Stromal cell of bone marrow (primary cell): ENCODE measurements around the gene TBC1D8.

Experiments used
- DNase-seq: peaks from one replicate; pipeline ENCODE4 v3.0.0-alpha.2; 2012; ENCODE audit warnings: low read depth

TBC1D8 gene

DNA sequence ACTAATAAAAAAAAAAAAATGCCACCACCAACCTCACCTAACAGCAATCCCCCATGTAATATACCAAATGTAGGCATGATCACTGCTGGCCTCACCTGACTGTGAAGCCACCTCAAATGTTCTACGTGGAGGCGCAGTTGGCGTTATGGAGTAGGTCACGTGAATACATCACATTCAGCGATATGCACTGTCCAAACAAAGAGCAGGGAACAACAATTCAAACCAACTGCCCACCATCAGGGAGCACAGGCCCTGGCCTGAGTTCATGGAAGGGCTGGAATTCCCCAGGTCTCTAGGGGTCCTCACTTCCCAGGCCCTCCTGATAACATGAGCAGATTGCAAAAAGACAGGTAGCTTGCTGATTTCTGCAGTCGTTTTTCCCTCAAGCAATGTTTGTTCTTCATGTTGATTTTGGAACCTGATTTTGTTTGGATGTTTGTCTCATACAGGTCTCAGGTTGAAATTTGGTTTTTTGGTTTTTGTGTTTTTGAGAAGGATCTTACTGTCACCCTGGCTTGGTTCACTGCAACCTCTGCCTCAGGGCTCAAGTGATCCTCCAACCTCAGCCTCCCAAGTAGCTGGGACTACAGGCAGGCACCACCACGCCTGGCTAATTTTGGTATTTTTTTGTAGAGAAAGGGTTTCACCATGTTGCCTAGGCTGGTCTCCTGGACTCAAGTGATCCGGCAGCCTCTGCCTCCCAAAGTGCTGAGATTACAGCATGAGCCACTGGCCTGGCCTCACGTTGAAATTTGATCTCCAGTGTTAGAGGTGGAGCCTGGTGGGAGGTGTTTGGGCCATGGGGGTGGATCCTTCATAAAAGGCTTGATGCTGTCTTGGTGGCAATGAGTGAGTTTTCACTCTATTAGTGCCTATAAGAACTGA is 15.5 kb downstream of the TBC1D8 start:
- no peak for DNase-seq

DNA sequence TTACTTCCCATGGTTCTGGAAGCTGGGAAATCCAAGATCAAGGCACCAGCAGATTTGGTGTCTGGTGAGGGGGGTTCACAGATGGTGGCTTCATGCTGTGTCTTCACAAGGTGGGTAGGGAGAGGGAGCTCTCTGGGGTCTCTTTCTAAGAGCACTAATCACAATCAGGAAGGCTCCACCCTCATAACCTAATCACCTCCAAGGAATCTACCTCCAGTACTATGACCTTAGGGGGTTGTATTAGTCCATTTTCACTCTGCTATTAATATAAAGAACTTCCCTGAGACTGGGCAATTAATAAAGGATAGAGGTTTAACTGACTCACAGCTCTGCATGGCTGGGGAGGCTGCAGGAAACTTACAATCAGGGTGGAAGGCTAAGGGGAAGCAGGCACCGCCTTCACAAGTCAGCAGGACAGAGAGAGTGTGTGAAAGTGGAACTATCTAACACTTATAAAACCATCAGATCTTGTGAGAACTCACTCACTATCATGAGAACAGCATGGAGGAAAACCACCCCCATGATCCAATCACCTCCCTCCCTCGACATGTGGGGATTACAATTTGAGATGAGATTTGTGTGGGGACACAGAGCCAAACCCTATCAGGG is 17.6 kb downstream of the TBC1D8 start:
- DNase-seq, result no peak

DNA sequence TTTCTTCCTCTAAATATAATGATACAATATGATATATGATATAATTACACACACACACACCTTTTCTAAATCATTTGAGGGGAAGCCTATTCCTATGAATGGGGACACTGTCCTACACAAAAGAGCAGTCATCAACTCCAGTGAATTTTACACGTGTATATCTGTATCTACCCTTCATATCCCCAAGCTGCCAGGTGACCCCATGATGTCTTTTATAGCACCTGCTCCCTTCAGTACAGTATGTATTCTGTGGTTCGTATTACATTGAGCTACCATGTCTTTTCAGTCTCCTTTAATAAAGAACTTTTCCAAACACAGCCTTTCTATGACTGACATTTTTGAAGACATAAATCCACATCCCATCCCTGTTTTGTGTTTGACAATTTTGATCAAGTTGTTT is 19.0 kb downstream of the TBC1D8 start:
- DNase-seq, result no peak

DNA sequence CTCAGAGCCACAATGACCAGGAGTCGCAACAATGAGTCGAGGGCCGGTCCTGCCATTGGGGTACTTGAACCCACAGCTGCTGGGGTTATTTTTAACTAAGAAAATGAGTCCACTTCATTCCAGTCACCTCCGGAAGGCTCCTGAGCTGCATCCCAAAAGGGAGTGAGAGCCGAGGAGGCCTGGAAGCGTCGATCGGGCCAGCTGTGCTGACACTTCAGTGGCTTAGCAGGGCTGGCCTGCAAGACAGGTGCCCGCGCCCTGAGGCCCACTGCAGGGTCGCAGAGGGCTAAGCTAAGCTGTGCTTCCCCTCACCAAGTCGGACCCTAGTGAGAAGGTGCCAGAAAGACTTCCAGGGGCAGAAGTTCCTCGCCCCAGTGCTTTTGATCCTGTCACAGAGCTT is 21.1 kb downstream of the TBC1D8 start:
- DNase-seq, result no peak

DNA sequence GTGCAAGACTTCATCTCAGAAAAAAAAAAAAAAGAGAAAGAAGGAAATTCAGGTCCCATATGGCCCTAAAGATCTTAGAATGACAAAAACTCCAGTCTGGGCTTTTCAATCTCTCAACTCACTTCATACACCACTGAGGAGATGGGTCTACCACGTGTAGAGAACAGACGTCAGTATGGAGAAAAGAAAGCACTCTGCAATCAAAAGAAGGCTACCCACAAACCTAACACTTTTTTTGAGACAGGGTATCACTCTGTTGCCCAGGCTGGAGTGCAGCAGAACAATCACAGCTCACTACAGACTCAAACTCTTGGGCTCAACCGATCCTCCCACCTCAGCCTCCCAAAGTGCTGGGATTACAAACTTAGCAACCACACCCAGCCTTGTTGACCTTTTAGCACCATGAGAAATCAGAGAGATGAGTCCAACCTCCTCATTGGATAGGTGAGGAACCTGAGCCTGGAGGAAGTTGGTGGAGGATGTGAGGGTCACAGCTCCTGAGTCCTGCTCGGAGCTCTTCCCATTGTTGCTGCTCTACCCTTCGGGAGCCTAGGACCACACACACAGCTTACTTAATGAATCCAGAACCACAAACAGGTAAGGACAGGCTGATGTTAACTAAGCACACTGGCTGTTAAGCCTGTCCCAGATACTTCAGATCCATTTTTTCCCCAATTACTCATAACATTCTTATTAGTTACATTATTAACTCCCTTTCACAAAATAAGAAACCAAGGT is 23.7 kb downstream of the TBC1D8 start:
- no peak for DNase-seq

DNA sequence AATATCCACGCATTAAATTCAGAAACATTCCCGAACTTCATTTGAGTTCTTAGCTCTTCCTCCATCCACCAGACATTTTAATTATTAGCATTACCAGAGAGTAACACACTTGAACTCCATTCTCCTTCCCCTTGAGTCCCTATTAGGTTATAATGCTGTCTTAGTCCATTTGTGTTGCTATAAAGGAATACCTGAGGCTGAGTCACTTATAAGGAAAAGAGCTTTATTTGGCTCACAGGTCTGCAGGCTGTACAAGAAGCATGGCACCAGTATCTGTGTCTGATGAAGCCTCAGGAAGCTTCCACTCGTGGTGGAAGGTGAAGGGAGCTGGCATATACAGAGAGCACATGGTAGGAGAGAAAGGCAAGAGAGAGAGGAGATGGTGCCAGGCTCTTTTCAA is 25.4 kb downstream of the TBC1D8 start:
- DNase-seq, result no peak

DNA sequence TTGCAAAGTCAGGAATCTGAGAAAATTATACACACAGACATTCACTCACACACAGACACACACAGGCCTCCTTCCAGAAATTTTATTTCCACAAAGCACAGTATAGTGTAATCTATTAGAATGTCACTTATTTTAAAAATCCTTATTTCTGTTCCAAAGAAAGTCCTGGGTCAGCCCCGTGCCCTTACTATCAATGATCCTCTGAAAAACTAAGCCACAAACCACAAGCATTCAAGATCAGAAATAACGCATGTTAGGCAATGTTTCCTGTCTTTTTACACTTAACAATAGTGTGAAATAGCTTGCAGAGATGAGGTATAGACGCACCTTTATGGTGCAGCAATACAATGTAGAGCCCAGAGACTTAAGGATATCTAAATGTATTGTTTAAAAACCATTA is 25.8 kb downstream of the TBC1D8 start:
- DNase-seq, result no peak

DNA sequence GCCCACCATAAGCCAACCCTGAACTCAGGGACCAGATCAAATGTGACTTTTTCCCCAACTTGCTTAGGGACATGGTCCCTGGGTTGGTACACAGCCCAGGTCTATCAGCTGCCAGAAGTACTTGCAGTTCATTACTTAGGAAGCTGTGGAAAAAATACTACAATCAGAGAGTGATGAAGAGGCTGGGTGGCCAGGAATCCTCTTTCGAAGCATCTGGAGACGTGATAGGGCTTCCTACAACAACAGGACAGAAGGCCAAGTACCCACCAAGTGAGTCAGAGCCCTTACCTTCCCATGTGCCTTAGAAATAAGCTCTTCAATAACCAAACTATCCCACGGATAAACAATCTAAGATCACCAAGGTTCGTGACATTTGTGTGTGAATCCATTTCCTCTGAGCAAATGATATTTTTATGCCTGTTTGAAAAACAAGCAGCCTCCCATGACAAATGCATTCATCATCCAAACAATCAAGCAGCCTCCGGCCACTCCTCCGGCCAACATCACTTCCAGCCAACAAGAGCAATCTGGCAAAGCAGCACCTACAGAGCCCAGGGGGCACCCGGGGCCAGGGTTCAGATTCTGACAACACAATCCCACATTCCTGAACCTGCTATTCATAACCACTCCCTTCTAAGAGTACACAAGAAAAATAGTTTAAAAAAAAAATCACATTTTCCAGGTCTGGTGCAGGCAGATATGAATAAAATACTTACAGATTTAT is 26.4 kb downstream of the TBC1D8 start:
- DNase-seq, result peak; percentile 63

DNA sequence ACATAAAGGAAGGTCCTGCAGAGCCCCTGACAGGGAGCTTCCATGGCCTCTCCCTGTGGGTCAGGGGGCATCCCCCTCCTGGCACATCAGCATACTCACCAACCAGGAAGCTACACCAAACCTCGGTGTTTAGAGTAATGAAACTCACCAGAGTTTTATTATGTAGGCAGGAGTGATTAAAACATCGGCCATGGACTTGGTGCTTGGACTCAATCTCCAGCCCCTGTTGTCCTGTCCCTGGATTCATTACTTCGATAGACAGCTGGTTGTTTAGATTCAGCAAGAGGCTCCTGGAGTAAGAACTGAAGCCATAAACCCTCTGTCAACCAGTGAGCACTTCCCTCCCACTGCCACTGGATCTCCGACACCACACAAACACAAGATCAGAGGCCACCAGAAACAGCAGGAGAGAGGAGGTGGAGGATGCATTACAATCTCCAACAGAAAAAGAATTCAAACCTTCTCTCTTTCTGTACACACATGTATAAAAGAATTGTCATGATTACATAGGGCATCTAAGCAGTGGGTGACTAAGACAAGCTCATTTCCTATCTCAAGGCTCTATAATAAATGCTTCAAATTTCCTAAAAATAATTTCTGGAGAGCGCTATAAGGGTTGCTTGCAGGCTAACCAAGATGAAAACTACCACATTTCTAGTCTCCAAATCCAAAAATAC is 27.2 kb downstream of the TBC1D8 start:
- no peak for DNase-seq

DNA sequence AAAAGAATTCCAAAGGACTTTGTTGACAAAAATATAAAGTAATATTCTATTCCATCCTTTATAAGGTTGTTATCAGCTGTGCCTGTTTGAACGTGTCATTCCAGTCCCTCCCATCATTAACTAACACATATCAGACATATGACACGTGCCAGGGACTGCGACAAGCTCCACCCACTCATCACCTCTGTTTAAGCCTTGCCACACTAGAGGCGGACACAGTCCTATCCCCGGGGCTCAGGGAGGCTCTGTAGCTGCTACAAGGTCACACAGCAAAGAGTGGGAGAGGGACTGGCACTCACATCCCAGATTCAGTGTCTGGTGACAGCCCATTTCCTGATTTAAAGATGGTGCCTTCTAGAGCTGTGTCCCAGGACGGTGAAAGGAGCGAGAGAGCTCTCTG is 30.0 kb downstream of the TBC1D8 start:
- DNase-seq, result no peak

DNA sequence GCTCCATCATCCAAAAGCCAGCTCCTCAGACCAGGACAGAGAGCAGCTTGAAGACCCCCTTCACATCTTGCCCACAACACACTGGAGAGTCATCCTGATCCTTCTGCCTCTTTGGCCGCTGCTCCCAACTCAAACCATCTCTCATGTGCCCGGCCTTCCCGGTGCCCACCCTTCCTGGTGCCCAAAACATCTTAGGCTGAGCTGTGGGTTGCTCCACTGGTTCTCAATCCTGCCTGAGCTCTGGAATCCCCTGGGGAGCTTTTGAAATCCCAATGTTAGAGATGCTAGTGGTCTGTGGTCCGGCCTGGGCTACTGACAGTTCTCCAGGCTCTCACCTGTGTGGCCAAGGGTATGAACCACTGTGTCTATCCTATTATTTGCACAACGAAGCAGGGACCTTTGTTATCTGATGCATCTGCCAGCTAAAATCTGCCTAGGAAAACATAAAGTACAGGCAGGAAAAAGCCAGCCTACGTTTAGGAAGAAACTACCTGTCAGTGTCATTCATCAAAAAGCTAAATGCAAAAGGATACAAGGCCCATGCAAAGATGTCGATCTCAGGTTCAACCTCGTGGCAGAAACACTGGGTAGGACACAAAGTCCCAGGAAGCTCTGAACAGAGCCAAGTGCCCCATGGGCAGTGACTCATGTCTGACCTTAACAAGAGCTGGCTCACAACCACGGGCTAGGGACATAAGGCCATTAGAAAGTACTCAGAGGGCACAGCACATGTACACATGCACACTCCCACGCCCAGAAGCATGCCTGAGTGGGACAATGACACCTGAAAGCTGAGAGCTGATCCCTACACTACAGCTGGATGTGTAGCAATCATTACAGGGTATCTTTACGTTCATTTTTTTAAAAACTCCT is 30.8 kb downstream of the TBC1D8 start:
- DNase-seq, result peak; percentile 33

DNA sequence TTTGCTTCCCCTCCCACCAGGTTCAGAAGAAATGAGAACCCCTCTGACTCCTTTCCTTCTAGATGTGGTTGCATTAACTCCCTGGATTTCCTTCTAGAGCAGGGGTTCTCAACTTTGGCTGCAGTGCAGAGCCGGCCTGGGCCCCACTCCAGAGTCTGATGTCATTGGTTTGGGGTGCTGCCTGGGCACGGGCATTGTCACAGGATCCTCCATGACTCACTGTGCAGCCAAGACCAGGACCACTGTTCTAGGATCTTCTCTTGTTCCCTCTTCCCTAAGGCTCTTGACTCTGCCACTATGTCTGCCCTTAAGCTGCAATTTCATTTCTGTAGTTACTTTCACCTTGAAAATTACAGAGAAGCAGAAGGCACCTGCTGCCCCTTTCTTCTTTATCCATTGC is 31.8 kb downstream of the TBC1D8 start:
- DNase-seq, result peak; percentile 47

DNA sequence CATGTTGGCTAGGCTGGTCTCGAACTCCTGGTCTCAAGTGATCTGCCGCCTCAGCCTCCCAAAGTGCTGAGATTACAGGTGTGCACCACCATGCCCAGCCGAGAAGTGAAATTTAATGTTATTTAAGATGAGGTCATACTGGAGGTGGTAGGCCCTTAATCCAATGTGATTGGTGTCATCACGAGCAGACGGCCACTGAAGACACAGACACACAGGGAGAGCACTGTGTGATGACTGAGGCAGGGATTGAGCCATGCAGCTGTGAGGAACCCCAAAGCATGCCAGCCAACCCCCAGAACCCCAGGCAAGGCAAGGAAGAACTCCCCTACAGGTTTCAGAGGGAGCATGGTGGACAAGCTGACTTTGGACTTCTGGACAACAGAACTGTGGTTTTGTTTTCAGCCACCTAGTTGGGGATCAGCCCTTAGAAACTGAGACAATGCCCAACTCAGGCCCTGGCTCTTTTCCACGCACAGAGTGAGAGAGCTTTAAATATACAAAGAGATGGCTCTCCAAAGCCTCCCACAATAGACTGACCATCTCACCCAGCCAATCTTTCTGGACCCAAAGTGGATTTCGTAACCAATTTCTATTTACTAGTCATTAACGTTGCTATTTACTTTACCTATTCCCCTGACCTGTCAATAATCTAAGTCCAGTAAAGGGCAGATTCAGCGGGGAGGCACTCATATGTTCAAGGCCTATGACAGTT is 34.2 kb downstream of the TBC1D8 start:
- DNase-seq, result no peak

DNA sequence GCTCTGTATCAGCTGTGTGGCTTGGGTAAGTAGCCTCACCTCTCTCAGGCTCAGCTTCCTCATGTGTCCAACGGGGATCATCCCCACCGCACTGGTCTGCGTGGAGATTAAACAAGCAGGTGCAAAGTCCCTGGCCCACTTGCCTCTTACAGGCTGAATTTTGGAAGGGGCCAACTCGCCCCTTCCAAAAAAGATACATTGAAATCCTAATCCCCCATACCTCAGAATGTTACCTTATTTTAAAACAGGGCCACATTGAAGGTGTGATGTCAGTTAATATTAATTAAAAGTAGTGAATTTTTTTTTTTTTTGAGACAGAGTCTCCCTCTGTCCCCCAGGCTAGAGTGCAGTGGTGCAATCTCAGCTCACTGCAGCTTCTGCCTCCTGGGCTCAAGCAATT is 34.8 kb downstream of the TBC1D8 start:
- no peak for DNase-seq

DNA sequence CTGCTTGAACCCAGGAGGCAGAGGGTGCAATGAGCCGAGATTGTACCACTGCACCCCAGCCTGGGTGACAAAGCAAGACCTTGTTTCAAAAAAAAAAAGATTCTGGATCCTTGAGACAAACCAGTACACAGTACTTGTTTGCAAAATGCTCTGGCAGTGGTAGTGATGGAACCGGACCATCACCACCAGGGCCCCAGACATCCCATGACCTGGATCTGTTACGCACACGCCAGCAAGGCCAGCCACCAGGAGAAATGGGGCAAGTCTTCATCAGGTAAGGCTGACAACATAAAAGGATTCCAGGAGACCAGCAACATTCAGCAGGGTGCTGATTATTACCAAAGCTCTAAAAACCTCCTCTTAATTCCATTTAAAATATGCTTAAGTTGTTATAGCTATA is 35.5 kb downstream of the TBC1D8 start:
- no peak for DNase-seq

DNA sequence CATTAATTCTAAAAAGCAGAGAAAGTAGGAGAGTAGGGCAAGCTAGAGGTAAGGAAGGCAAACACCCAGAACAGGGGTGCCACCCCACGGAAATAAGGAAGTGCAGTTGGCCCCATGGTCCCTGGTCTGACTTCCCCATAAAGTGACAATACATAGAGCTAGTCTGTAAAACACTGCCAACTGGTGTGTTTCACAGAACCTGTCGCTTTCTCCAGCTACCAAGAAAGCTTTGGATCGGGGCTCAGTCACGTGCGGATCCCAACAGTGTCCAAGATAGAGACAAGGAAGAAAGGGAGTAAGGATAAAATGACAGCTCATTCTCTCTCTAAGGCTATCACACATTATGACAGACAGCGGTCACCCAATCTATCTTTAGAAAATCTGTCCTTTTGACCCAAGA is 36.4 kb downstream of the TBC1D8 start:
- no peak for DNase-seq

DNA sequence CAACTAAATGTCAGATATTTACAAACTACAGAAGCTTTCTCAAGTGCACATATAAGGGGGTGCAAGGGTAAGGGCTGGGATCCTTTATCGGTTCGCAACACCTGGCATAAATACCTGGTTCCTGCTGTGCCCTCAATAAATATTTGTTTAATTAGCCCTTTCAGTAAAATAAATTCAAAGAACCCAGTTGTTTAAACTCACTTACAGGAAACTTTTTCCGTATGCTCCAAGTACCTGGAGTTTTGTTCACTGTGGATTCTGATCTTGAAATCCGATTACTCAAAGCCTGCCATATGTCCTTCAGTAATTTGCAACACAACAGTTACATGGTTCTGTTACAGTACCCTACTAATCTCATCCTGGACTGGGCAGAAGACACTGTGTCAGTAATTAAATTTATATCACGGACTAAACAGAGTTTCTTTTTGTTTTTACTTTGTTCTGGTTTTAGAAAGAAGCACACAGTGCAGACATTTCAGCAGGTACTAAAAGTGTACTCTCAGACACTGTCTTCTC is 36.9 kb downstream of the TBC1D8 start:
- DNase-seq, result no peak

DNA sequence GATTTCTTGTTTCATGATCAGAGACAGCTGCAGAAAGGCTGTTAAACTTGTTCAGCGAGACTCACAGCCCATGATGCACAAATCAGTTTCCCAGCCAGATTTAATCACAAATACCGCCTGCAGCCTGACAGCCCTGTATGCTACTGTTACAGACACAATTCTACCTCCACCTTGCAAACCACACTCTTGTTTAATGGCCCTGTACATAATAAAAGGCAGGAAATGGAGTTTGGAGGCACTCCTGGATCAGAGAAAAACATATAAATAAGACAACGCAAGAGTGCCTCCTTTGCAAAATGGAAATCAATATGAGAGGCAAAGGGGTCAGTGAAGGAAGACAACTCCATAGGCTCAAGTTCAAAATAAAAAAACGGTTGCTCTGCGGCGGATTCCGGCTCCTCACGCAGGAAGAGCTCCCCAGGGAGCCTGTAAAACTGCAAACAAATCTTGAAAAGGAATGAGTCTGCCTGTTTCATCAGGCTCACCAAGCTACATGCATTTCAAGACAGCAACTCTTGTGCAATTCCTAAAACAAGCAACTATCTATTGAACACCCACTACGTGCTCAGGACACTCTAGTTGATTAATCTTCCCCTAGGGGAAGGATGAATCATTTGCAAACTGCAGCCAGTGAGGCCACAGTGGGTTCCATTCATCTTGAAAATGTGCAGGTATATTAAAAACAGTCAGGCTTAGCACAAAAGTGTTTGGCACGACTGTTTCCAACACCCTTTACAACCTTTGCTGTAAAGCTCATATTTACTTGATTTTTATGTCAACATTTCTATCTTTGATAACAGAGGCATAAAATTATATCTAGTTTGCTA is 37.5 kb downstream of the TBC1D8 start:
- peak; percentile 75 for DNase-seq

DNA sequence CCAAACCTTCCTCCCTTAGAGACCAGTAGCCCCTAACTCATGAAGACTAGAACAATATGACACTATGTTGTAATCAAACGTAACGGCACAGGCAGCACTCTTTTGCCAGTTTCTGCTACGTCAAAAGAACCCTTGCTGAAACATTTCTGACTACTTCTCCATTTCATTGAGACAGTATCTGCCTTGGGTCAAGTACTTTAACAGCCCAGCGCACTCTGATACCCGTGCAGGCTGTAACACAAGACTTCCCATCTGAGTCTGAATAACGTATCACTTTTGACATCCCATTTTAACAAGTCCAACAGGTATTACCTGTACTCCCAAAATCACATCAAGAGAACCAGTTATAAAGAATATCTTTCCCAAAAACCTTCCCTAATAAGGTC is 38.4 kb downstream of the TBC1D8 start:
- DNase-seq, result no peak
